ENCODE data around the gene IRF1.

DNA sequence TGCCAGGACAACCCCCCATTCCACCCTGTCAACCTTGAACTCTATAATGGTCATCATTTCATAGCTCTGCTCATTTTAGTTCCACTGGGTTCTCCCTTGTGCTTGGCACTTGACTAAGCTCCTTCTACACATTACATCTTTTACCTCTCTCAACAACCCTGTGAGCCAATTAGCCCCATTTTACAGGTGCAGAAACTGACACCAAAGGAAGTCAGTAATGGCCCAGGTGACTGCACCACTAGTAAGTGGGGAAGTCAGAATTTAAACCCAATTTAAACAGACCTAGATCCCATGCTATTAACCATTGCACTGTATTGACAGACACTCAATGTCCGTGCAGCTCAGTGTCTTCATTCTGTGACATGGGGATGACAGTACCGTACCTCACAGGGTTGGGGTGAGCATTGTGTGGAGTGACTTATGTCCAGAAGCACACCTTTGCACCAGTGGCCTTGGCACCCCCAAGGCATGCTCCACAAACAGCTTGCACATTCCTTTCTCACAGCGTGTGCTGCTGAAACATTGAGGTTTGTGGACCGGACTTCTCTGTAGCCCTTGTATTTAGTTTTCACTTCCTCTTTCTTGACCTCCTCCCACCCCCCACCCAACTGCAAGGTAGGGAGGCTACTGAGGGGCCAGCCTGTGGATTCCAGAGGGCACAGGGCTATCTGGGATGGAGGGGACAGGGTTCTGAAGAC, 23.1 kb downstream of the IRF1 start:
- no peak for TF ChIP-seq POLR2A (IDR thresholded peaks at IDR 0.05)
- no peak for TF ChIP-seq CTCF (IDR thresholded peaks at IDR 0.05)

Data from prostate gland (tissue), 2 donors.